Osteoblast (primary cell): ENCODE data around the gene PAIP2B. TPM values are rescaled to one million over a fixed set of nuclear protein-coding genes. Genes with fewer than 3 reads are reported as not detected.
A peak's percentile ranks its signal among the peaks of the same experiment; 100 is the strongest.
"Not testable (repeated sequence)": the region's sequence is repeated elsewhere in the genome, so short reads cannot be mapped to it uniquely, and the experiment has no call there.

Experiments used
- DNase-seq: peaks from one replicate; pipeline ENCODE4 v3.0.0; 2011; ENCODE audit warnings: low spot score, mixed read lengths; ENCODE audit not compliant: insufficient read length; ENCODE audit errors: missing footprints
- H2AFZ ChIP-seq: 2 replicates; pipeline ENCODE4 v1.6.0; 2011; ENCODE audit warnings: mild to moderate bottlenecking, low read length
- H3K27ac ChIP-seq: 2 replicates; pipeline ENCODE4 v1.5.1; 2011; ENCODE audit warnings: mild to moderate bottlenecking, low read depth, low read length, moderate library complexity
- H3K27me3 ChIP-seq: 2 replicates; pipeline ENCODE4 v1.6.0; 2012; ENCODE audit warnings: mild to moderate bottlenecking, control low read depth, inconsistent platforms, low read length, moderate library complexity; ENCODE audit not compliant: insufficient read depth
- H3K36me3 ChIP-seq: 2 replicates; pipeline ENCODE4 v1.5.1; 2011; ENCODE audit warnings: mild to moderate bottlenecking, low read length, control low read depth, moderate library complexity; ENCODE audit not compliant: insufficient read depth
- H3K4me1 ChIP-seq: 2 replicates; pipeline ENCODE4 v1.5.1; 2011; ENCODE audit warnings: mild to moderate bottlenecking, low read length, control low read depth, moderate library complexity; ENCODE audit not compliant: insufficient read depth
- H3K4me2 ChIP-seq: 2 replicates; pipeline ENCODE4 v1.6.0; 2011; ENCODE audit warnings: mild to moderate bottlenecking, low read length; ENCODE audit not compliant: insufficient read depth
- H3K4me3 ChIP-seq: fragments of 200-600 bp; sonication (generic); 3 replicates; pipeline ENCODE4 v1.5.1; 2012; ENCODE audit warnings: mild to moderate bottlenecking, low read length, inconsistent platforms; ENCODE audit not compliant: insufficient read depth
- H3K79me2 ChIP-seq: 2 replicates; pipeline ENCODE4 v1.6.0; 2012; ENCODE audit warnings: mild to moderate bottlenecking, low read length, control low read depth, inconsistent platforms; ENCODE audit not compliant: insufficient read depth
- H3K9me3 ChIP-seq: 2 replicates; pipeline ENCODE4 v1.5.1; 2011; ENCODE audit warnings: low read depth, low read length, control low read depth
- H4K20me1 ChIP-seq: 2 replicates; pipeline ENCODE4 v1.6.0; 2012; ENCODE audit warnings: mild to moderate bottlenecking, low read length, control low read depth; ENCODE audit not compliant: insufficient read depth
- total RNA-seq: library from RNA; depleted of rRNA; stranded (reverse); fragments of >200 nt; gene quantifications from 2 replicates; pipeline ENCODE4 v1.2.3, GENCODE V29; 2012
- TF ChIP-seq, protein P1 (sequence below): IDR thresholded peaks from 2 replicates; pipeline ENCODE4 v1.5.1; 2011; ENCODE audit warnings: mild to moderate bottlenecking, low read depth, low read length, moderate library complexity; ENCODE audit errors: extremely low read depth

Gene PAIP2B
- total RNA-seq, 1 donor = 0.36 TPM

DNA sequence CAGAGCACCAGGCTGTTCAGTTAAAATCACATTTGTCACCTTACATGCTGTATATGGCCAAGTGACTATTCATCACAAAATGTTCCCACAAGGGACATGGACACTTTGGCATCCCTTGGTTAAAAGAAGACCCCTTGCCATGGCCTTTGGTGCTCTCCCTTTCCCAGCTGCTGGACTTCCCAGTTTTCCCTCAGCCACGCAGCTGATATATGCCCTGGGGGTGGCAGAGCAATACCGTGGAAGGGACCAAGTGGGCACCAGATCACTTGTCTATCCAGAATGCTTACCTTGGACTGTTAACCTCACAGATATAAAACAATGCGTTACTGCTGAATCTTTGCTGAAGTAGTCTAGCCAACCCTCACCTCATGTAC, 35.3 kb downstream of the PAIP2B start:
- H3K9me3 ChIP-seq = no peaks in the 10 kb centered on the region
- no peaks in the 10 kb centered on the region for H4K20me1 ChIP-seq
- H3K4me1 ChIP-seq = no peaks in the 10 kb centered on the region
- H3K27me3 ChIP-seq = peaks cover 6% of the 10 kb centered on the region
- H2AFZ ChIP-seq = no peak overlapping the region
- H3K4me3 ChIP-seq = no peak overlapping the region
- H3K79me2 ChIP-seq = no peaks in the 10 kb centered on the region
- DNase-seq = no peak
- TF ChIP-seq, protein P1, sequence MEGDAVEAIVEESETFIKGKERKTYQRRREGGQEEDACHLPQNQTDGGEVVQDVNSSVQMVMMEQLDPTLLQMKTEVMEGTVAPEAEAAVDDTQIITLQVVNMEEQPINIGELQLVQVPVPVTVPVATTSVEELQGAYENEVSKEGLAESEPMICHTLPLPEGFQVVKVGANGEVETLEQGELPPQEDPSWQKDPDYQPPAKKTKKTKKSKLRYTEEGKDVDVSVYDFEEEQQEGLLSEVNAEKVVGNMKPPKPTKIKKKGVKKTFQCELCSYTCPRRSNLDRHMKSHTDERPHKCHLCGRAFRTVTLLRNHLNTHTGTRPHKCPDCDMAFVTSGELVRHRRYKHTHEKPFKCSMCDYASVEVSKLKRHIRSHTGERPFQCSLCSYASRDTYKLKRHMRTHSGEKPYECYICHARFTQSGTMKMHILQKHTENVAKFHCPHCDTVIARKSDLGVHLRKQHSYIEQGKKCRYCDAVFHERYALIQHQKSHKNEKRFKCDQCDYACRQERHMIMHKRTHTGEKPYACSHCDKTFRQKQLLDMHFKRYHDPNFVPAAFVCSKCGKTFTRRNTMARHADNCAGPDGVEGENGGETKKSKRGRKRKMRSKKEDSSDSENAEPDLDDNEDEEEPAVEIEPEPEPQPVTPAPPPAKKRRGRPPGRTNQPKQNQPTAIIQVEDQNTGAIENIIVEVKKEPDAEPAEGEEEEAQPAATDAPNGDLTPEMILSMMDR = no peak
- no peaks in the 10 kb centered on the region for H3K36me3 ChIP-seq
- H3K27ac ChIP-seq = no peak overlapping the region
- no peak overlapping the region for H3K4me2 ChIP-seq

DNA sequence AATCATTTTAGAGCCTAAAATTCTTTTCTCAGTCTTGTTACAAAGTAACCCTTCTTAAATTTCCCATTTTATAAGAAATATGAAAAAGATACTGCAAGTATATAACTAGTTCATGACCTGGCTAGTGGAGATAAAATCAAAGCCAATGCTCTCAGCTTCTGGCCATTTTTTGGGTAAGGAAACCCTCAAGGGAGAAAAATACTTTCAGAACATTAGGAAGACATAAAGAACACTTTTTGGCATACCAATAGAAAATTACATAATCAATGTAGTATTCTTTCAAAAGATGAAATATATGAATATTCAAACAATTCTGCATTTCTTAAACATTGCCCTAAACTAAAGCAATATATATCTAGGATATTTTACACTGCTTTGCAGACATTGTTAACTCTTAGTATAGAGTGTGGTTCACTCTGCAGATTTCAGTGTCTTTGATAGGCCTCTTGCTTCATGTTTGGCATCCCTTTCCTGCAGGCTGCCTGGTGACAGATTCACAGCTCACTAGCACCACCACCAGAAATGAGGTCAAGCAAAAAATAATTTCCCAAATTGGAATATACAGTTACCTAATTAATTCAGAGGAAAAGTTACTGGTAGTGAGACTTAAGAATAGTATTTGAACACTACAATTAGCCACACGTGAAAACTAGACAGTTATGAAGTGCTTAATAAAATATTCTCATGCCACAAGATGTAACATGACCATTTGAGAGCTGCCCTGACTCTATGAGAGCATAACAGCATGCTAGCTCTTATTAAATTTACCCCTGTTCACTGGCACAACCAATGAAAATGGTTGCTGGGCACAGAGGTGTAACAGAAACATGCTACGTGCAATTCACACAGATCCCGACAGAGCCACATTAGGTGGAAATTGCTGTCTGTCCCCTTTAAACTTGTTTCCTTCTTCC, 36.0 kb downstream of the PAIP2B start:
- no peak overlapping the region for H3K4me2 ChIP-seq
- TF ChIP-seq, protein P1 = peak; percentile 42
- H4K20me1 ChIP-seq = no peaks in the 10 kb centered on the region
- peaks cover 6% of the 10 kb centered on the region for H3K27me3 ChIP-seq
- no peaks in the 10 kb centered on the region for H3K9me3 ChIP-seq
- H3K4me3 ChIP-seq = no peak overlapping the region
- H3K36me3 ChIP-seq = no peaks in the 10 kb centered on the region
- DNase-seq = no peak
- H2AFZ ChIP-seq = no peak overlapping the region
- H3K4me1 ChIP-seq = no peaks in the 10 kb centered on the region
- no peaks in the 10 kb centered on the region for H3K79me2 ChIP-seq
- H3K27ac ChIP-seq = no peak overlapping the region

DNA sequence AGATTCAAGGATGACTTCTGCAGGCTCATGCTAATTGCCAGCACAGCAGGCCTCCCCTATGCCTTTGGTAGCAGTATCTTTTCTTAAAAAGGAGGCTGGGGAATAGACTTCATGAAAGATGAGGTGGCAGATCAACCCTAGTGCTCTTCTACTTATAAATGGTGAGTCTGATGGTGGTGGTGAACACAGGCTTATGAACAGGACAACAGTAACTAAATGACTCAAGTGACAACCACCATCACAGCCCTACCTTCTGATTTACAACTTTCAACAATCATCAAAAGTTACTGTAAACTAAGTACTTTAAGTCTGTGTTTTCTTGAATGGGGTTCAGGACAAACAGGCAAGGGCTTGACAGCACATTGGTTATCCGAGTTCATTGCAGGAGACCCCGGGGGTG, 39.3 kb downstream of the PAIP2B start:
- Histone ChIP-seq H3K27ac (no peak overlapping the region), H3K79me2 (no peaks in the 10 kb centered on the region), H2AFZ (no peak overlapping the region), H3K27me3 (peaks cover 3% of the 10 kb centered on the region), H3K36me3 (no peaks in the 10 kb centered on the region), H3K4me1 (no peaks in the 10 kb centered on the region), H4K20me1 (no peaks in the 10 kb centered on the region), H3K4me2 (no peak overlapping the region), H3K9me3 (no peaks in the 10 kb centered on the region), H3K4me3 (no peak overlapping the region)
- TF ChIP-seq, protein P1 = no peak
- no peak for DNase-seq

DNA sequence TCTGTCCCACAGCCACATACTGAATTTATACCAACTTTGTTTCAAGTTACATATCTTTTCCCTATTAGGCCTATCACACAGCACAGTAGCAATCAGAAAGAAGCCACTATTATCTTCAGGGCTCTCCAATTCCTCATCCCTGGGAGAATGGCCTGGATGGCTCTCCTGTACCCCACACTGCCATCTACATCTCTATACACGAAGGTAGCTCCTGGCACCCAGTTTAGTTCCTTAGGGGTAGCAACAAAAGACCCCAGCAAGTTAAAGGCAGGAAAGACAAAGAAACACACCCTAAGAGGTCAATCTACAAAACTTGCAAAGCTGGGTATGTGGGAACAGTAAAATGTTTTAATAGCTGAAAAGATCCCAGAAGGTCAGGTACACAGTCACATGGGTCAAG, 39.9 kb downstream of the PAIP2B start:
- Histone ChIP-seq H3K4me1 (no peaks in the 10 kb centered on the region), H3K9me3 (no peaks in the 10 kb centered on the region), H4K20me1 (no peaks in the 10 kb centered on the region), H3K27ac (no peak overlapping the region), H3K79me2 (no peaks in the 10 kb centered on the region), H2AFZ (no peak overlapping the region), H3K4me3 (no peak overlapping the region), H3K27me3 (peaks cover 3% of the 10 kb centered on the region), H3K4me2 (no peak overlapping the region), H3K36me3 (no peaks in the 10 kb centered on the region)
- no peak for DNase-seq
- TF ChIP-seq, protein P1 = no peak

DNA sequence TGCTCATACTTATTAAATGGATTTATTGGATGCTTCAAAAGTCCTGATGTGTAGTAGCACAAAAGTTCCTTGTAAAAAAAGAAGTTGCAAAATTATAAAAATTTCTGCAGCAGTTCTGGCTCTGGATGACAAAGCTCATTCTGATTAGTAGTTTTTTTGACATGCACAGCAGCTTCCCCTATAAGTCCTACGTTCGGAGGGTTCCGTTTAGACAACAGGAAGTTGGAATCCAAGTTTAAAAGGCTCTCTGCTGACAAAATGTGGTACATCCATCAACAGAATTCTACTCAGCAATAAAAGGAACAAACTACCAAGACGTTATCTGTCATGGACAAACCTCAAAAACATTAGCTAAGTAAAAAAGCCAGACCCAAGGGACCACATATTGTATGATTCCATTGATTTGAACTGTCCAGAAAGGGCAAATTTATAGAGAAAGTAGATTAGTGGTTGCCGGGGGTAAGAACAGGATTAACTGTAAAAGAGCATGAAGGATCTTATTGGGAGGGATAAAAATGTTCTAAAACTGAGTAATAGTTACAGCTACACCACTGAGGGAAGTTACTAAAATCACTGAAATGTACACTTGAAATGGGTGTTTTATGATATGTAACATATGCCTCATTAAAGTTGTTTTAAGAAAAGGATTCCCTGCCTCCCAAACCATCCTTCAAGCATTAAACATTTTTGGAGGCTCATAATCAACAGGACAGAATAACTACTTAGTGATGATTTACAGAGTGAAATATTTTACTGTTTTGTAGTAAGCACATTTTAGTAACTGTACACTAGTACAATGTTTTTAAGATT, 43.4 kb downstream of the PAIP2B start:
- not testable (repeated sequence) for H3K9me3 ChIP-seq, H3K27me3 ChIP-seq, H3K4me1 ChIP-seq, H3K4me3 ChIP-seq, H3K36me3 ChIP-seq, H3K79me2 ChIP-seq, H4K20me1 ChIP-seq, DNase-seq, H3K27ac ChIP-seq
- Histone ChIP-seq H3K4me2 (peak overlapping the region; percentile 39), H2AFZ (peak overlapping the region; percentile 62)
